Caco-2 (cell line): ENCODE results near the gene SEMA3C. TPM values are rescaled to one million over a fixed set of nuclear protein-coding genes. Genes with fewer than 3 reads are reported as not detected.

Source experiments
- BruUV-seq: library from RNA; stranded (reverse); fragments of 400-500 nt; replicated peaks from 2 replicates; lab custom pipeline; 2021; lab: Mats Ljungman, UMichigan
- CTCF ChIA-PET: fragments of 300-600 bp; sonication (Branson Sonifier 250); formaldehyde crosslinking; loops from one replicate; lab custom pipeline; 2022; ENCODE audit warnings: antibody characterized with exemption; lab: Charles Lee
- POLR2A ChIA-PET: fragments of 300-600 bp; sonication (Branson Sonifier 250); formaldehyde crosslinking; loops from one replicate; lab custom pipeline; 2022; ENCODE audit warnings: antibody characterized with exemption; lab: Charles Lee
- DNase-seq, 2 experiments: peaks; one replicate each; pipeline versions ENCODE4 v3.0.0 to v3.0.0-alpha.2; 2020 to 2022
- H3K27me3 ChIP-seq: replicated peaks from 2 replicates; pipeline ENCODE4 v1.6.0; 2011; ENCODE audit warnings: low read length; ENCODE audit not compliant: control insufficient read depth, insufficient read depth
- H3K36me3 ChIP-seq: 2 replicates; pipeline ENCODE4 v1.5.1; 2011; ENCODE audit warnings: low read length; ENCODE audit not compliant: control insufficient read depth, insufficient read depth
- H3K4me1 ChIP-seq: fragments of 250-450 bp; sonication (Bioruptor Pico); 2 replicates; pipeline ENCODE4 v1.5.1; 2020; ENCODE audit warnings: mild to moderate bottlenecking
- H3K4me3 ChIP-seq: 2 replicates; pipeline ENCODE4 v1.5.1; 2011; ENCODE audit warnings: low read depth, mild to moderate bottlenecking, control low read depth, low read length
- H3K9me3 ChIP-seq: fragments of 250-450 bp; sonication (Bioruptor Pico); 2 replicates; pipeline ENCODE4 v1.5.1; 2020; ENCODE audit warnings: mild to moderate bottlenecking, moderate library complexity
- H3K27ac Mint-ChIP-seq: one replicate; pipeline ENCODE4 v1.8.0; 2022; ENCODE audit warnings: mixed read lengths; ENCODE audit not compliant: unreplicated experiment
- H3K27me3 Mint-ChIP-seq: one replicate; pipeline ENCODE4 v1.8.0; 2022; ENCODE audit warnings: mixed read lengths; ENCODE audit not compliant: insufficient read depth, unreplicated experiment
- H3K36me3 Mint-ChIP-seq: one replicate; pipeline ENCODE4 v1.8.0; 2022; ENCODE audit warnings: mild to moderate bottlenecking, mixed read lengths; ENCODE audit not compliant: insufficient read depth, unreplicated experiment
- H3K4me1 Mint-ChIP-seq: one replicate; pipeline ENCODE4 v1.8.0; 2022; ENCODE audit warnings: low read depth, mixed read lengths; ENCODE audit not compliant: unreplicated experiment
- H3K4me3 Mint-ChIP-seq: one replicate; pipeline ENCODE4 v1.8.0; 2022; ENCODE audit warnings: mild to moderate bottlenecking, moderate library complexity, mixed read lengths; ENCODE audit not compliant: unreplicated experiment
- H3K9me3 Mint-ChIP-seq: one replicate; pipeline ENCODE4 v1.8.0; 2022; ENCODE audit warnings: mixed read lengths; ENCODE audit not compliant: unreplicated experiment
- CTCF ChIP-seq, 2 experiments: fragments of 200-600 bp in 1 of 2; IDR thresholded peaks; 1 replicate in 1 of 2; 2 replicates in 1 of 2; pipeline versions ENCODE4 v1.5.1 to v1.8.0; 2011 to 2022; ENCODE audit warnings: antibody characterized with exemption in 1 of 2, control low read depth in 1 of 2, inconsistent platforms in 1 of 2, low read depth in 1 of 2, low read length in 1 of 2, mild to moderate bottlenecking in 1 of 2, moderate library complexity in 1 of 2; ENCODE audit not compliant: insufficient read depth in 1 of 2, severe bottlenecking in 1 of 2, unreplicated experiment in 1 of 2
- intact Hi-C: fragments of 100-400 bp; cut with micrococcal nuclease; formaldehyde crosslinking; loops from one replicate; pipeline ENCODE4 v1.10.0; 2022; ENCODE audit not compliant: unreplicated experiment
- total RNA-seq: library from RNA; stranded (reverse); gene quantifications from 2 replicates; pipeline ENCODE4 v1.2.3, GENCODE V29; 2022

Gene SEMA3C
- total RNA-seq, 1 experiment from 2014 or later, result 25.8 TPM

- peaks cover 5% of the 10 kb centered on the region; the same call in 1 of the 2 replicates for H3K4me1 ChIP-seq
- H3K9me3 ChIP-seq, result no peaks in the 10 kb centered on the region
- no peaks in the 10 kb centered on the region for H3K27me3 Mint-ChIP-seq
- POLR2A ChIA-PET, result no interaction called here
- no peaks in the 10 kb centered on the region for H3K9me3 Mint-ChIP-seq
- no peak for TF ChIP-seq CTCF (IDR thresholded peaks at IDR 0.05; ENCODE audit: insufficient read depth in 1 of 2, low read depth in 1 of 2, low read length in 1 of 2, severe bottlenecking in 1 of 2, unreplicated experiment in 1 of 2)
- CTCF ChIA-PET, result no interaction called here
- H3K4me3 ChIP-seq, result no peak overlapping the region
- H3K36me3 ChIP-seq, result no peaks in the 10 kb centered on the region
- intact Hi-C loops, result no loop called here
- peaks cover 20% of the 10 kb centered on the region for H3K4me1 Mint-ChIP-seq
- DNase-seq, result no peak
- H3K4me3 Mint-ChIP-seq, result no peak overlapping the region
- no peaks in the 10 kb centered on the region for H3K27me3 ChIP-seq
- BruUV-seq, result no TSS peak
- H3K36me3 Mint-ChIP-seq, result no peaks in the 10 kb centered on the region
- no peak overlapping the region for H3K27ac Mint-ChIP-seq
These were observed 78.2 kb downstream of the SEMA3C start for GRCh38 chr7:80840681-80841080.

GRCh38 chr7:80839855-80840254 lies 79.0 kb downstream of the SEMA3C start:
- Mint-ChIP-seq H3K27ac (no peak overlapping the region), H3K4me1 (peaks cover 12% of the 10 kb centered on the region), H3K4me3 (no peak overlapping the region), H3K36me3 (no peaks in the 10 kb centered on the region), H3K9me3 (no peaks in the 10 kb centered on the region), H3K27me3 (no peaks in the 10 kb centered on the region)
- no peaks in the 10 kb centered on the region for H3K36me3 ChIP-seq
- H3K27me3 ChIP-seq, result no peaks in the 10 kb centered on the region
- no peak for TF ChIP-seq CTCF (IDR thresholded peaks at IDR 0.05; ENCODE audit: insufficient read depth in 1 of 2, low read depth in 1 of 2, low read length in 1 of 2, severe bottlenecking in 1 of 2, unreplicated experiment in 1 of 2)
- DNase-seq, result no peak
- peaks cover 5% of the 10 kb centered on the region; the same call in 1 of the 2 replicates for H3K4me1 ChIP-seq
- no TSS peak for BruUV-seq
- H3K4me3 ChIP-seq, result no peak overlapping the region
- H3K9me3 ChIP-seq, result no peaks in the 10 kb centered on the region
- POLR2A ChIA-PET, result no interaction called here
- CTCF ChIA-PET, result no interaction called here
- intact Hi-C loops, result no loop called here

- TF ChIP-seq CTCF (IDR thresholded peaks at IDR 0.05; ENCODE audit: insufficient read depth in 1 of 2, low read depth in 1 of 2, low read length in 1 of 2, severe bottlenecking in 1 of 2, unreplicated experiment in 1 of 2), result no peak
- H3K36me3 Mint-ChIP-seq, result no peaks in the 10 kb centered on the region
- CTCF ChIA-PET, result no interaction called here
These were observed 80.2 kb downstream of the SEMA3C start for GRCh38 chr7:80838643-80839042.

More at GRCh38 chr7:80838643-80839042, 80.2 kb downstream of the SEMA3C start:
- no peak for DNase-seq
- Mint-ChIP-seq H3K27ac (no peak overlapping the region), H3K27me3 (no peaks in the 10 kb centered on the region), H3K4me1 (peaks cover 10% of the 10 kb centered on the region), H3K9me3 (no peaks in the 10 kb centered on the region), H3K4me3 (no peak overlapping the region)
- BruUV-seq, result no TSS peak
- Histone ChIP-seq H3K9me3 (no peaks in the 10 kb centered on the region), H3K4me1 (peaks cover 5% of the 10 kb centered on the region; the same call in 1 of the 2 replicates), H3K27me3 (no peaks in the 10 kb centered on the region), H3K4me3 (no peak overlapping the region), H3K36me3 (no peaks in the 10 kb centered on the region)
- POLR2A ChIA-PET, result no interaction called here
- intact Hi-C loops, result no loop called here
